ENCODE measurements around the gene CMPK2. TPM values are rescaled to one million over a fixed set of nuclear protein-coding genes. Genes with fewer than 3 reads are reported as not detected.

CMPK2 gene
- total and polyA plus RNA-seq, 4 donors = 2.9 to 41.7 (median 4.2) TPM

DNA sequence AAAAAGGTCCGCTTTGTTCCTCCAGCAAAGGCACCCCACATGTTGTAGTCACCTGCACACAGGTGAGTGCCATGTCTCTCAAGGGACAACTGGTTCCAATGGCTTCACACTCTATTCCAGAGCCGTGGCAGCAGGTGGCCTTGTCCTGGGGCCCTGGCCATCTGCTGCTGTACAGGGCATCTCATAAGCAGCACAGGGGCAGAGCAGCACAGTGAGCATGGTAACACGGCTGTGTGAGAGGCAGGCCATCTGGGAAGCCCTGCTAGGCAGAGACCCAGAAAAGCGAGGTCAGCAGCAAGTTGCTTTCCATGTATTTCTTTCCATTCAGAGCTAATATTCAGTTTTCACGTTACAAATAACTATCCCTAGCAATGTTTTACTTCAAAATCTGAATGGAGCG, 54.7 kb downstream of the CMPK2 start:
- H3K9ac ChIP-seq (ENCODE audit: low read depth in 1 of 2, low read length in 2 of 2) = no peak overlapping the region
- no peak overlapping the region for H3K4me3 ChIP-seq (ENCODE audit: low read depth in 1 of 3, low read length in 3 of 3)
- 85% methylated on average over 6 of the region's 6 CpGs for WGBS
- H3K27ac ChIP-seq (ENCODE audit: low read depth in 1 of 2, low read length in 2 of 2) = no peak overlapping the region
- TF ChIP-seq REST (IDR thresholded peaks at IDR 0.05) = no peak
- TF ChIP-seq RXRA (IDR thresholded peaks at IDR 0.05) = no peak
- TF ChIP-seq, protein P1, sequence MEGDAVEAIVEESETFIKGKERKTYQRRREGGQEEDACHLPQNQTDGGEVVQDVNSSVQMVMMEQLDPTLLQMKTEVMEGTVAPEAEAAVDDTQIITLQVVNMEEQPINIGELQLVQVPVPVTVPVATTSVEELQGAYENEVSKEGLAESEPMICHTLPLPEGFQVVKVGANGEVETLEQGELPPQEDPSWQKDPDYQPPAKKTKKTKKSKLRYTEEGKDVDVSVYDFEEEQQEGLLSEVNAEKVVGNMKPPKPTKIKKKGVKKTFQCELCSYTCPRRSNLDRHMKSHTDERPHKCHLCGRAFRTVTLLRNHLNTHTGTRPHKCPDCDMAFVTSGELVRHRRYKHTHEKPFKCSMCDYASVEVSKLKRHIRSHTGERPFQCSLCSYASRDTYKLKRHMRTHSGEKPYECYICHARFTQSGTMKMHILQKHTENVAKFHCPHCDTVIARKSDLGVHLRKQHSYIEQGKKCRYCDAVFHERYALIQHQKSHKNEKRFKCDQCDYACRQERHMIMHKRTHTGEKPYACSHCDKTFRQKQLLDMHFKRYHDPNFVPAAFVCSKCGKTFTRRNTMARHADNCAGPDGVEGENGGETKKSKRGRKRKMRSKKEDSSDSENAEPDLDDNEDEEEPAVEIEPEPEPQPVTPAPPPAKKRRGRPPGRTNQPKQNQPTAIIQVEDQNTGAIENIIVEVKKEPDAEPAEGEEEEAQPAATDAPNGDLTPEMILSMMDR (IDR thresholded peaks at IDR 0.05; ENCODE audit: low read depth, low read length, missing input control) = no peak
- no peak for TF ChIP-seq NR2F2 (IDR thresholded peaks at IDR 0.05)
- no peak for TF ChIP-seq RAD21 (IDR thresholded peaks at IDR 0.05)
- TF ChIP-seq HNF4G (IDR thresholded peaks at IDR 0.05) = no peak
- no peak for TF ChIP-seq EGR1 (IDR thresholded peaks at IDR 0.05; ENCODE audit: low read depth in 2 of 2)
- no peak for TF ChIP-seq JUND (IDR thresholded peaks at IDR 0.05)
- TF ChIP-seq SP1 (IDR thresholded peaks at IDR 0.05) = no peak
- TF ChIP-seq, protein P2, sequence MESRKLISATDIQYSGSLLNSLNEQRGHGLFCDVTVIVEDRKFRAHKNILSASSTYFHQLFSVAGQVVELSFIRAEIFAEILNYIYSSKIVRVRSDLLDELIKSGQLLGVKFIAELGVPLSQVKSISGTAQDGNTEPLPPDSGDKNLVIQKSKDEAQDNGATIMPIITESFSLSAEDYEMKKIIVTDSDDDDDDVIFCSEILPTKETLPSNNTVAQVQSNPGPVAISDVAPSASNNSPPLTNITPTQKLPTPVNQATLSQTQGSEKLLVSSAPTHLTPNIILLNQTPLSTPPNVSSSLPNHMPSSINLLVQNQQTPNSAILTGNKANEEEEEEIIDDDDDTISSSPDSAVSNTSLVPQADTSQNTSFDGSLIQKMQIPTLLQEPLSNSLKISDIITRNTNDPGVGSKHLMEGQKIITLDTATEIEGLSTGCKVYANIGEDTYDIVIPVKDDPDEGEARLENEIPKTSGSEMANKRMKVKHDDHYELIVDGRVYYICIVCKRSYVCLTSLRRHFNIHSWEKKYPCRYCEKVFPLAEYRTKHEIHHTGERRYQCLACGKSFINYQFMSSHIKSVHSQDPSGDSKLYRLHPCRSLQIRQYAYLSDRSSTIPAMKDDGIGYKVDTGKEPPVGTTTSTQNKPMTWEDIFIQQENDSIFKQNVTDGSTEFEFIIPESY (IDR thresholded peaks at IDR 0.05) = no peak
- TF ChIP-seq FOXA2 (IDR thresholded peaks at IDR 0.05) = no peak
- no peak for TF ChIP-seq YY1 (IDR thresholded peaks at IDR 0.05)
- no peak for TF ChIP-seq HNF4A (conservative IDR thresholded peaks at IDR 0.05)
- no peak for TF ChIP-seq FOXA1 (IDR thresholded peaks at IDR 0.05)
- no peak for TF ChIP-seq MAX (IDR thresholded peaks at IDR 0.05)
- no peak for TF ChIP-seq GABPA (IDR thresholded peaks at IDR 0.05 in 1 of 2, conservative IDR thresholded peaks at IDR 0.05 in 1 of 2)
- TF ChIP-seq, protein P3, sequence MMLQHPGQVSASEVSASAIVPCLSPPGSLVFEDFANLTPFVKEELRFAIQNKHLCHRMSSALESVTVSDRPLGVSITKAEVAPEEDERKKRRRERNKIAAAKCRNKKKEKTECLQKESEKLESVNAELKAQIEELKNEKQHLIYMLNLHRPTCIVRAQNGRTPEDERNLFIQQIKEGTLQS (IDR thresholded peaks at IDR 0.05) = no peak
- TF ChIP-seq TAF1 (conservative IDR thresholded peaks at IDR 0.05) = no peak
- DNase-seq (ENCODE audit: low spot score) = no peak
- H3K9me3 ChIP-seq (ENCODE audit: control insufficient read depth in 4 of 4, low read length in 3 of 4) = no peaks in the 10 kb centered on the region
- peaks cover 0 to 10% (median 0%) of the 10 kb centered on the region in 4 donors for H3K27me3 ChIP-seq (ENCODE audit: control insufficient read depth in 4 of 4, insufficient read depth in 4 of 4, low read length in 3 of 4)
- no peaks in the 10 kb centered on the region for H3K36me3 ChIP-seq (ENCODE audit: control insufficient read depth in 4 of 4, insufficient read depth in 3 of 4, low read depth in 1 of 4, low read length in 3 of 4)
- H3K4me1 ChIP-seq (ENCODE audit: control insufficient read depth in 4 of 4, insufficient read depth in 4 of 4, low read length in 3 of 4) = no peaks in the 10 kb centered on the region

All from liver (tissue), 9 donors.